GM21737 (cell line): ENCODE data around the gene PRR5.

ENCODE experiments used
- ATAC-seq: cut with Tn5 transposase; IDR thresholded peaks from one replicate; pipeline ENCODE4 v1.9.1; 2021; ENCODE audit warnings: mild to moderate bottlenecking, moderate library complexity; ENCODE audit not compliant: unreplicated experiment

Gene PRR5

DNA sequence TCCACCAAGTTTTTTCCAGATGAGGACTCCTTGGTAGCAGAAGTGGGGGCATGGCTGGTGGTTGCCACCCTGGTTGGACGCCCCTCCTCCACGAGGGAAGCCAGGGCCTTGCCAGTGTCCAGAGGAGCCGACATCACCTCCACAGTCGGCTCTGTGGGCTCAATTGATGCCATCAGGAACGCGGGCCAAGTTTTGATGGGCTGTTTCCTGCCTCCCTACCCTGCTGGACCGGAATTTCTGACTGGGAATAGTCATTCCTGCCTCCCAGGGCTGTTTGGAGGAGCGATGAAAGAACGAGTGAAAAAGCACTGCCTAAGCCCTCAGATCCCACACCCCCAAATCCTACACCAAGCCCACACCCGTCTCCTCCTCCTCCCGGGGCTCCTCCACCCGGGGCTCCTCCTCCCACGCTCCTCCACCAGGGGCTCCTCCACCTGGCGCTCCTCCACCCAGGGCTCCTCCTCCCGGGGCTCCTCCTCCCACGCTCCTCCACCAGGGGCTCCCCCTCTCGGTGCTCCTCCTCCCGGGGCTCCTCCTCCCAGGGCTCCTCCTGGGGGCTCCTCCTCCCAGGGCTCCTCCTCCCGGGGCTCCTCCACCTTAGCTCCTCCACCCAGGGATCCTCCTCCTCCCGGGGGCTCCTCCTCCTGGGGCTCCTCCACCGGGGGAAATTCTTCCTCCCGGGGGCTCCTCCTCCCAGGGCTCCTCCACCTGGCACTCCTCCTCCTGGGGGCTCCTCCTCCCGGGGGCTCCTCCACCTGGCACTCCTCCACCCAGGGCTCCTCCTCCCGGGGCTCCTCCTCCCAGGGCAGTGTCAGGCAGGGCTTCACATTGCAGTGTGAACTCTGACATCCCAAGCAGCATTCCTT lies 10.0 kb upstream of the PRR5 start:
- ATAC-seq, result no peak

DNA sequence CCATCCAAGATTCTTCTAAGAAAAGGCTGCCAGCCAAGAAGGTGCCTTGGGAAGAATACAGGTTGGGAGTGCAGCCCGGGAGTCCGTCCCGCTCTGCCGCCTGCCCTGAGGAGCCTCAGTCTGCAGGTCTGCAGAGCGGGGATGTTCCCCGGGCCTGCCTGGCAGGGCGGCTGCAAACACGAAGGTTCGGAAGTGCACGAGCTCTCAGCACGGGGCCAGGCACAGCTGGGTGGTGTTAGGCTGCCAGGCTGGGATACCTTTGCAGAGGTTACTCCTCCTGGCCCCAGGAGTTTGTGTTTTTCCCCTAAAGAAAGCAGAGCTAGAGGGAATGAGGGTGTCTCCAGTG lies 9.4 kb upstream of the PRR5 start:
- no peak for ATAC-seq

DNA sequence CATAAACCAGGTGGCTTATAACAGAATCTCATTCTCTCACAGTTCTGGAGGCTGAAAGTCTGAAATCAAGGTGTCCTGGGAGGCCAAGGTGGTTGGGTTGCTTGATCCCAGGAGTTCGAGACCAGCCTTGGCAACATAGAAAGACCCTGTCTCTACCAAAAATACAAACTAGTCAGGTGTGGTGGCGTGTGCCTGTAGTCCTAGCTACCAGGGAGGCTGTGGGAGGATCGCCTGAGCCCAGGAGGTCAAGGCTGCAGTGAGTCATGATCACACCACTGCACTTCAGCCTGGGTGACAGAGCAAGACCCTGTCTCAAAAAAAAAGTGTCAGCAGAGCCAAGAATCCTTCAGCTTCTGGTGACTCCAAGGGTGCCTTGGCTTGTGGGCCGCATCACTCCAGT lies 8.9 kb upstream of the PRR5 start:
- no peak for ATAC-seq

DNA sequence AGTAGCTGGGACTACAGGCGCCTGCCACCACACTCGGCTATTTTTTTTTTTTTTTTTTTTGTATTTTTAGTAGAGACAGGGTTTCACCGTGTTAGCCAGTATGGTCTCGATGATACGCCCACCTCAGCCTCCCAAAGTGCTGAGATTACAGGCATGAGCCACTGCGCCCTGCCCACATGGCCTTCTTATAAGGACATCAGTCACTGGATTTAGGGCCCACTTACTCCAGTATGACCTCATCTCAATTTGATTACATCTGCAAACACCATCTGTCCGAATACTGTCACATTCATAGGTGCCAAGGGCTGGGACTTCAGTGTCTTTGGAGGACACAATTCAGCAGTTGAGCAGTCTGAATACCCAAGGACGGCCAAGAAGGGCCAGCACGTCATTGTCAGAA lies 8.2 kb upstream of the PRR5 start:
- no peak for ATAC-seq

DNA sequence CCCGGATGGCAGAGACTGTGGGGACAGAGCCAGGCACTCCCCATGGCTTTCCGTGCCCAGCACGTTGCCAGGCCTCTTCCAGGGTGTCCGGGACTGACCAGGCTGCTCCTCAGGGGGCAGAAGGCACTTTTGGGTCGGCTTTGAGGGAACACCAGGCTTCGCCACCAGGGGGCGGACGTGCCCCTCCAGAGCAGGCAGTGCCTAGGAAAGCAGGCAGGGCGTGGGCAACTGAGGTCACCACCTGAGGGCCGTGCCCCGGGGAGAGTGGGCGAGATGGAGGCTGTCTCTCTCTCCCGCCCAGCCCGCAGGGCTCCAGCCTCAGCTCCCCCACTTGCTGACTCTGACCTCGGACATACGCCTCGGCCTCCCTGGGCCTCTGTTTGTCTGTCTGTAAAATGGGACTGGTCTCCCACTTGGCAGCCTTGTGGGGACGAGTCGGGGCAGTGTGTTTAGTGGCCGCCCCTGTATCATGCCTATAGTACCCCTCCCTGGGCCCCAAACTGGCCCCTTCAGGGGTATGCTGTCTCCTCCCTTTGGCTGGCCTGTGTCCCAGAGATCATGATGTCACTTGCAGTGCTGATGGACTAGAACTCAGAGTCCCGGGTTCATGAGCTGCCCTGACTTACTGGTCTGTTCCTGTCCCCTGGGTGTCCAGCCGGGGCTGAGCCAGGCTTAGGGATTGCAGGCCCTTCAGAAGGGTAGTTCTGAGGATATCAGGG lies 4.4 kb upstream of the PRR5 start:
- ATAC-seq, result no peak

DNA sequence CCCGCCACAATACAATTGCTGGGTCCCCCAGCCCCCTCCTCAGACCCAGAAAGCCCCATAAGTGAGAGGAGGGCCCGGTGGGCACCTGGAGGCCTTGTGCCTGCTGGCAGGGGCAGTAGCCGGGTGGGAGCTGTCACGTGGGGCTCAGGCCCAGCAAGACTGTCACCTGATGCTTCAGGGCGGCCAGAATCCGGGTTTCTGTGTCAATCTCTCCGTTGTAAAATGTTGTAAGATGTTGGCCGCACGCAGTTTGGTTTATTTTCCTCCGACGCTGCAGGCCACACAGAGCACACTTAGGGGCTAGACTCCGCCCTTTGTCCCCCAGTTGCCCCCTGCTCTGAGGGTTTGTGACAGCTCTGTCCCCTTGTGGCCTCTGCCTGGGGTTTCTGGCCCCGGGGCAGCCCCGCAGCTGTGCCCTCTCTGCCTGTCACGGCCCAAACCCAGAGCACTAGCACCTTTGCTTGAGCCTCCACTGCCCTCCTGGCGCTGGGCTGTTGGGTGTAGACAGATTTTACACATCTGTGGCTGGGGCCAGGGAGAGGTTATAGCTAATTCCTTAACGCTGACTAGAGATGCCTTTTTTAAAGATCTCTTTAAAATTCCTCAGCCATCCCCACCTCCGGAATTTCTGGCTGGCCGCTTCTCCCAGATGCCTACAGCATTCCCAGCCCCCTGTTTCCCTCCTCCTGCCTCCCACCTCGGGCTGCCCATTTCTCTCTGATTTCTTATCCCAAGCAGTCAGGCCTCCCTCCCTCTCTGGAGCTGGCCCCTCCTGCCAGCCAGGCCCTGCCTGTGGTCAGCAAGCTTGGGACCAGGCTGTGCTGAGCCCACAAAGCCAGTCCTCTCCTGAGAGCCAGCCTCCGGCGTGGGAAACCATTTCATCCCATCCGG lies 3.2 kb upstream of the PRR5 start:
- no peak for ATAC-seq

DNA sequence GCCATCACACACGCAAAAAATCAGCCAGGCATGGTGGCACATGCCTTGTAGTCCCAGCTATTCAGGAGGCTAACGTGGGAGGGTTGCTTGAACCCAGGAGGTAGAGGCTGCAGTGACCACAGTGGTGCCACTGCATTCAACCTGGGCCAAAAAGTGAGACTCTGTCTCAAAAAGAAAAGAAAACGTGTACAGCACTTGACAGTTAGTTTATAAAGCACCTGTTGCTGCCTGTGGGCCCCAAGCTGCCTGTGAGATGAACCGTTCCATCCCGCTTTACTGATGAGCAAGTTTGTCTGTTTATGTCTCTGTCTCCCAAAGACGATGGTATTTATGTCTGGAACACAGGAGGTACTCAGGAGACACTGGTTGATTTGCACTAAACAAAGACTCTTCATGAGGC lies 1.5 kb upstream of the PRR5 start:
- ATAC-seq, result no peak

DNA sequence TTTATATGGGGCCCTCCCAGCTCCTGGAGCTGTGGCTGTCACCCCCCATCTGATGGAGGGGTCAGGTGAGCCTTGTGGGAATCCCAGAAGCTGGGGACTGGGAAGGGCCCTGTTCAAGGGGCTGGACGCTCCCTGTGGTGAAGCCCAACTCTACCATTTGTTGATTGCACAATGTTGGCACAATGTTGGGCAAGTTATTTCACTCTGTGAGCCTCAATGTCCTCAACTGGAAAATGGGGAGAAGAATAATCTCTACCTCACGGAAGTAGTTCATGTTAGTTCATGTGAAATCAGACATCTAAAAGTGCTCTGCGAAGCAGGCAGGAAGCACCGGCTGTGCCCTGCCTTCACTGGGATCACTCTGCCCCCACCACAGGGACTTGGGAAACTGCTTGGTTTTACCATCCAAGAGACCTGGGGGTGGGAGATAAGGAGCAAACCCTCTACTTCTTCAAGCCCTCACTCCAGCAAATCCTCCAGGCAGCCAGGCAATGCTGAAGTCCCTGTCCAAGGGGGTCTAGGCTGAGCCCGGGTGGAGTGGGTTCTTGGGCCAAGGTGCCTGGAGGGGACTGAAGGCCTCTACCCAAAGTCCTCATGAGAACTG lies 715 bp upstream of the PRR5 start:
- ATAC-seq, result no peak

DNA sequence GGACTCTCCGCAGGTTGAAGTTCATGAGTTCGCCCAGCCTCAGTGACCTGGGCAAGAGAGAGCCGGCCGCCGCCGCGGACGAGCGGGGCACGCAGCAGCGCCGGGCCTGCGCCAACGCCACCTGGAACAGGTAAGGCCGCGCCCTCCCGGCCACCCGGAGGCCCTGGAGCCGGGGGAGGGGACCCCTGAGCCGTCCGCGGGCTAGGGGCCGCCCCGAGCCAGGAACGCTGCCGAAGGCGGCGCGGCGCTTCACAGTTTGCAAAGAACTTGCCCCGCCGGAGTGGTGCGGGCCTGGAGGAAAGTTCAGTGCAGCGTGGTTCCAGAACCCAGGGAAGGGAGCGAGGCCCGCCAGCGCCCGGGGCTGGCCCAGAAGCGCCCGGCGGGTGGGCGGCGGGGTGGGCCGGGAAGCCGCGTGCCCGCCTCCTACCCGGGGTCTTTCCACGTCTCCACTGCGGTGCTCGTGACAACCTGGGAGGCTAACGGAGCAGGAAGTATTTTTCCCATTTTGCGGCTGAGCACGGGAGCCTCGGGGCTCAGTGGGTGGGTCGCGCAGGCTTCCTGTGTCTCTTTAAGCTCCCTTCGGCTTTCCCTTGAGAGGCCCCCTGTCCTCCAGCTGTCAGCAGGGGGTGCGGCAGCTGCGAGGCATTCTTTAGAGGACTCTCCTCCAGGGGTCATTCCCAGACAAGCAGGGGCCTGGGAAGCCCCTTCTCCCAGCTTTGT lies 635 bp downstream of the PRR5 start:
- ATAC-seq, result peak; percentile 14

DNA sequence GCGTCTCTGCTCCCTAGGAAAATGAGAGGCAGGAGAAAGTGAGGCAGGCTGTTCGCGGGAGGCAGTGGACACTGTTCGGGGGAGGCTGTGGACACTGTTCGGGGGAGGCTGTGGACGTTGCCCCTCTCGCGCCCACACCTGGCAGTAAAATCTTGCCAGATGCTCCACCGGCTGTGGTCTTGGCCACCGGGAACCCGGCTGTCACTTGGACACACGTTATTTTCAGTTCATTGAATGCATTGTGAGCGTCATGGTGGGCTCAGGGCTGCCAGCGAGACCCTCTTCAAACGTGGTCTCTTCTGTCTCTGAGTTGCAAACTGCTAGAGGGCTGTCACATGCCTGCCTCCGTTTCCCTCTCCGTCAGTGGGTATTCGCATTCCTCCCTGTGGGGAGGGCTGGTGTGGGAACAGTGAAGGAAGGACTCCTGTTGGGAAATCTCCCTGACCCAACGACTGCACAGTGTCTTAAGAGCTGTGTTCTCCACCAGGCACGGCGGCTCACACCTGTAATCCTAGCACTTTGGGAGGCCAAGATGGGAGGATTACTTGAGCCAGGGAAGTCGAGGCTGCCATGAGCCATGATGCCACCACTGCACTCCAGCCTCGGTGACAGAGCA lies 1.4 kb downstream of the PRR5 start:
- no peak for ATAC-seq

DNA sequence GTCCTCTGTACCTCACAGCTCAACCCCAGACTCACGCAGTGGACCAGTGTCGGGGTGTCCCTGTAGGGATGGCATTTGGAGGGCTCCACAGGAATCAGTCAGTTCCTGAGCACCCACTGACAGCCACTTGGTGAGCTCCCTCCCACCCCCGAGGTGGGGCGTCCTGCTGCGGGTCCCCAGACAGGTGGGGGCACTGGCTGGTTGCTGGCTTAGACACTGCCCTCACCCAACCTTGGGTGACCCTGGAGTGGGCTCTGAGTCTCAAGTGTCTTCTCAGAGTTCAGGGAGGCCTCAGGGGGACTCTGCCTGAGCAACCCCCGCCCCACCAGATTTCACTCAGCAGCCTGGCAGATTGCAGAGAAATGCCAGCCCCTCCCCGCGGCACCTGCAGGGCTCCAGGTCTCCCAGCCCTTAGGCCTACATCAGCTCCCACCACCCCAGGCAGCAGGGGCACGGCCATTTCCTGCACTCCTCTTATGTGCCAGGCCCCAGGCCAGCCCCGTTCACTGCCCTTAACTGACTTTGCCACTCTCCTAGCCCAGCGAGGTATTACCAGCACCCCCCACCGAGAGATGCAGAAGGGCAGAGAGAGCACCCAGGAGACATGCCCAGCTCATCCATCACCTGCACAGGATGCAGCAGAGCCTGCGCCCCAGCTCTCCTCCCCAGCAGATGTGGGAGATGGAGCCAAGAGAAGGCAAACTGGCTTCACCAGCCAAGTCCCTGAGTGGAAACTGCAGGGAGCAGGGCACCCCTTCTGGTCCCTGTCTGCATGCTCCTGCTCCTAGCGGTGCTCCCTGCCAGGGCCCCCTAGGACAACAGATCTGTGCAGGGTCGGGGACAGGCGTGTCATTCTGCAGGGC lies 2.4 kb downstream of the PRR5 start:
- ATAC-seq, result no peak

DNA sequence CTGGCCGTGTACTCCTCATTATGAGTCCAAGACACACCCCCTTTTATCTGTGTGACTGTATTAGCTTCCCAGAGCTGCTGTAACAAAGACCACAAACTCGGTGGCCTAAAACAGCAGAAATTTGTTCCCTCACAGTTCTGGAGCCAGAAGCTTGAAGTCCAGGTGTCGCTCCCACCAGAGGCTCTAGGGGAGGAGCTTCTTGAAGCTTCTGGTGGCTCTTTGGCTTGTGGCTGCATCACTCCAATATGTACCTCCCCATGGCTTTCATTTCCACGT lies 3.0 kb downstream of the PRR5 start:
- no peak for ATAC-seq

DNA sequence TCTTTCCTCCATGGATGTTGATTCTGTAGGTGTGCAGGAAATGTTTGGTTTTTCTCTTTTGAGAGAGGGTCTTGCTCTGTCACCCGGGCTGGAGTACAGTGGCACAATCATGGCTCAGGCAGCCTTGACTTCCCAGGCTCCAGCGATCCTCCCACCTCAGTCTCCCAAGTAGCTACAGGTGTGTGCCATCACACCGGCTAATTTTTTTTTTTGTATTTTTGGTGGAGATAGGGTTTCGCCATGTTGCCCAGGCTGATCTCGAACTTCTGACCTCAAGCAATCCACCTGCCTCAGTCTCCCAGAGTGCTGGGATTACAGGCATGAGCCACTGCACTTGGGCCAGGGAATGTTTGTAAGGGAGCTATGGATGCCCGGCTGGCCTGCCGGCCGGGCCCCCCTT lies 4.5 kb downstream of the PRR5 start:
- ATAC-seq, result no peak

DNA sequence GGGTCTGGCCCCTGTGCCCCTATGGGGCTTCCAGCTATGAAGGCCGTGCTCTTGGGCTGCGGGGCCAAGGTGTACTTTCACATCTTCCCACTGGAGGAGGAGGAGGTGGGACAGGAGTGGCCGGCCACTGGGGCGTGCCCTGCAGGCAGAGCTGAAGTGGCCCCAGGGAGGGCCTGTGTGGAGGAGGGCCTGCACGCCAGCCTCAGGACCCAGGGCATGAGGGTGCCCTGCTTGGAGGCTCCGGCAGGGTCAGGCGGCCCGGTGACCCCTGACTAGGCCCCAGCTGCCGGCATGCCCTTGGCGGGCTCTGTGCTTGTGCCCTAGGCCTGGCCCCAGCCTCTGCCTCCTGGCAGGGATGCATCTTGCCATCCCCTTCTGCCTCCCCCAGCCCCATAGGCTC lies 5.2 kb downstream of the PRR5 start:
- ATAC-seq, result no peak

DNA sequence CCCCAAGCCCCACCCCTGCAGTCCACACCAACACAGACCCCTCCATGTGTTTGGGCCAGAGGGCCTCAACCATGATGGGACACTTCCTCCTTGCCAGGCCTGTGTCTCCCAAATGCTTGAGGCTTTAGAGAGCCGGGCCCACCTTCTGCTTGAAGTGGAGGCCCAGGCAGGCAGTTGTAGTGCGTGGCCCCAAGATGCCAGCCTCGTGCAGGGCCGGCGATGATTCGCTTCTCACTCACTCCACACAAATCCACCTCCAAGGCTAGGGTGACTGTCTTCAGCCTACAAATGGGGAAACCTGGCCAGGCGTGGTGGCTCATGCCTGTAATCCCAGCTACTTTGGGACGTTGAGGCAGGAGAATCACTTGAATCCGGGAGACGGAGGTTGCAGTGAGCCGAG lies 5.7 kb downstream of the PRR5 start:
- no peak for ATAC-seq

DNA sequence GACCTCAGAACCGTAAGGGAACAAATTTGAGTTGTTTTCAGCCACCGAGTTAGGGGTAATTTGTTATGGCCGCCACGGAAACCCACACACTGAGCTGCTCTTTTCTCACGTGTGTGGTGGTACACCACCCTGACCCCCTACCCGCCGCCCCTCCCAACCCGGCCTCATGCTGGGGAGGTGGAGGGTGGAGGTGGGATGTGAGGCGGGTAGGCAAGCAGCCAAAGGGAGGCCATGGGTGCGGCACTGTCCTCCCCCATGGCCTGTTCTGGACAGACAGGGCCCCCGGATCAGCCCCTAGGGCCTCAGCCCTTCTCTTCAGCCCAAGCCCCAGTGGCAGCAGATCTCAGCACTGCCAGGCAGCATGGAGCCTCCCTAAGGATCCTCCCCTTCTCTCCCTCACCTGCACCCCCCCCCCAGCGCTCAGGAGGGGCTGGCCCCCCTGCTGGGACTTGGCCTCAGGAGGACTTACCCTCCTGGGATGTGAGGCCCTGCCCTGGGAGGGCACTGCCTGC lies 7.9 kb downstream of the PRR5 start:
- ATAC-seq, result no peak

DNA sequence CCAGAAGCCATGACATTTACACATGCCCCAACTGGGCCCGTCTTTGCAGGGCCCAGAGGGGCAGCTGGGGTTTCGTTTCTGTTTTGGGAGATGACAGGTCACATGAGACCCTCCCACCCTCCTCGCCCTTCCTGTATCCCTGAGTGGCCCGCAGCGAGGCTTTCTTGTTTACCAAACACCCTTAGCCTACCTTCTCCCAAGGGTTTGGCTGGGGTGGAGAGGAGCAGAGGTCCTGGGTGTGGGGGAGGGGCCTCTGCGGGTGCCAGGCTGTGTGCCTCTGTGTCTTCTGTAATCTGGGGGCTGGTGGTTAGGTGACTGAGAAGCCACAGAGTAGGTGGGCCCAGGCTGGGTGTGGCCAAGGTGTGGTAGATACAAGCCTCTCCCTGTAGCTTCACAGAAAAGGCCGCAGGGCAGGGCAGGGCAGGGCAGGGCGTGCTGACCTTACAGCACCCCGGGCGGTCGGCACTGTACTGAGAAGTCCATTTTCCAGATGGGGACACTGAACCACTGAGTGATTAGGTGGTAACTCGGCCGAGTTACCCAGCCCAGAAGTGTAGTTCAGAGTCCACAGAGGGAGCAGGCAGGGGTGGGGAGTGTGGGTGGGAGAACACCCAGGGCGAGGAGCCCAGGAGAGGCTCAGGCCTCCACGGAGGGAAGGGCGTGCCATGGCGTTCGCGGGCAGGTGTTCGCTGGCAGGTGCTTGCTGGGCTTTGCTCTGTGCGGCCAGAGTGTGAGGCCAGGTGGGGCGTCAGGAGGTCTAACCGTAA lies 8.7 kb downstream of the PRR5 start:
- no peak for ATAC-seq

DNA sequence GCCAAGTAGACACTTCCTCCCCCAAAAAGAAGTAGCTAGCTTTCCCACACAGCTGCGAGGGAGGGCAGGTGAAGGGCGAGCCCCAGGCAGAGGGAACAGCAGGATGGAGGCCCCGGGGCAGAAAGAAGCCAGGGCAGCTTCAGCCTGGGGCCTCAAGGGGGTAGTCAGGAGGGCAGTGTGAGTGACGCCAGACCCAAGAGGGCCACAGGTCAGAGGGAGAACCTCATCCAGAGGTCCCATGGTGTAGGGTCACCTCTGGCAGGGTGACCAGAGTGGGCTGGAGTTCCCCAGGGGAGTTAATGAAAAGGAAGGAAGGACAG lies 9.2 kb downstream of the PRR5 start:
- no peak for ATAC-seq
